Activated CD8-positive, alpha-beta memory T cell treated with anti-CD3 and anti-CD28 coated beads for 1 hour (primary cell): ENCODE data around the gene FOXO3.
"Not testable (repeated sequence)": the region's sequence is repeated elsewhere in the genome, so short reads cannot be mapped to it uniquely, and the experiment has no call there.

Experiments used
- DNase-seq, 2 donors: peaks; one replicate each; pipeline ENCODE4 v3.0.0-alpha.2; 2020; ENCODE audit warnings: low read depth in 1 of 2; ENCODE audit errors: extremely low read depth in 1 of 2

Gene FOXO3

GRCh38 chr6:108656836-108657235 lies 96.1 kb downstream of the FOXO3 start:
- no peak for DNase-seq

- DNase-seq: no peak
These were observed 97.5 kb downstream of the FOXO3 start for GRCh38 chr6:108658174-108658573.

GRCh38 chr6:108658785-108659184 lies 98.1 kb downstream of the FOXO3 start:
- not testable (repeated sequence) for DNase-seq

- no peak for DNase-seq
These were observed 99.5 kb downstream of the FOXO3 start for GRCh38 chr6:108660251-108660650.

- DNase-seq: no peak
These were observed 100.7 kb downstream of the FOXO3 start for GRCh38 chr6:108661430-108661829.

- DNase-seq: no peak
These were observed 101.3 kb downstream of the FOXO3 start for GRCh38 chr6:108661982-108662381.

- no peak for DNase-seq
These were observed 102.0 kb downstream of the FOXO3 start for GRCh38 chr6:108662702-108663101.

GRCh38 chr6:108663494-108664064 lies 102.9 kb downstream of the FOXO3 start:
- not testable (repeated sequence) for DNase-seq

GRCh38 chr6:108665495-108666196 lies 104.9 kb downstream of the FOXO3 start:
- no peak for DNase-seq

- DNase-seq: no peak
These were observed 106.0 kb downstream of the FOXO3 start for GRCh38 chr6:108666656-108667260.

- no peak for DNase-seq
These were observed 107.3 kb downstream of the FOXO3 start for GRCh38 chr6:108667993-108668392.

GRCh38 chr6:108669673-108670072 lies 109.0 kb downstream of the FOXO3 start:
- DNase-seq: no peak

- DNase-seq: no peak
These were observed 110.5 kb downstream of the FOXO3 start for GRCh38 chr6:108671175-108671574.

- no peak for DNase-seq
These were observed 111.1 kb downstream of the FOXO3 start for GRCh38 chr6:108671790-108672189.

- no peak for DNase-seq
These were observed 111.9 kb downstream of the FOXO3 start for GRCh38 chr6:108672641-108673040.

GRCh38 chr6:108673153-108673552 lies 112.4 kb downstream of the FOXO3 start:
- no peak for DNase-seq

GRCh38 chr6:108673602-108674001 lies 112.9 kb downstream of the FOXO3 start:
- DNase-seq: no peak

- no peak for DNase-seq
These were observed 114.8 kb downstream of the FOXO3 start for GRCh38 chr6:108675226-108676200.

- no peak for DNase-seq
These were observed 115.8 kb downstream of the FOXO3 start for GRCh38 chr6:108676555-108676954.

- no peak for DNase-seq
These were observed 116.6 kb downstream of the FOXO3 start for GRCh38 chr6:108677357-108677756.

- no peak for DNase-seq
These were observed 117.2 kb downstream of the FOXO3 start for GRCh38 chr6:108677894-108678293.
